BE2C (cell line): ENCODE measurements around the gene FOSB.

ENCODE experiments used
- DNase-seq: peaks from one replicate; pipeline ENCODE4 v3.0.0-alpha.2; 2020
- H3K27me3 ChIP-seq: fragments of 250-450 bp; sonication (Bioruptor Pico); 2 replicates; pipeline ENCODE4 v1.5.1; 2020; ENCODE audit warnings: mild to moderate bottlenecking
- H3K36me3 ChIP-seq: fragments of 250-450 bp; sonication (Bioruptor Pico); 2 replicates; pipeline ENCODE4 v1.5.1; 2020; ENCODE audit warnings: mild to moderate bottlenecking
- H3K4me1 ChIP-seq: fragments of 250-450 bp; sonication (Bioruptor Pico); 2 replicates; pipeline ENCODE4 v1.5.1; 2020
- H3K4me3 ChIP-seq: 2 replicates; pipeline ENCODE4 v1.5.1; 2011; ENCODE audit warnings: low read depth, low read length
- H3K9me3 ChIP-seq: fragments of 250-450 bp; sonication (Bioruptor Pico); 2 replicates; pipeline ENCODE4 v1.5.1; 2020
- CTCF ChIP-seq: IDR thresholded peaks from 2 replicates; pipeline ENCODE4 v1.5.1; 2012; ENCODE audit warnings: mild to moderate bottlenecking, low read depth, low read length

FOSB gene

GRCh38 chr19:45455707-45456499 is 11.9 kb upstream of the FOSB start:
- no peak for TF ChIP-seq CTCF
- H3K4me1 ChIP-seq, result peaks cover 10% of the 10 kb centered on the region
- H3K9me3 ChIP-seq, result no peaks in the 10 kb centered on the region
- no peaks in the 10 kb centered on the region; the same call in 1 of the 2 replicates for H3K27me3 ChIP-seq
- H3K4me3 ChIP-seq, result no peak overlapping the region
- H3K36me3 ChIP-seq, result no peaks in the 10 kb centered on the region
- DNase-seq, result peak; percentile 89

GRCh38 chr19:45456500-45456815 is 11.3 kb upstream of the FOSB start:
- H3K27me3 ChIP-seq, result no peaks in the 10 kb centered on the region; the same call in 1 of the 2 replicates
- no peak for DNase-seq
- no peaks in the 10 kb centered on the region for H3K9me3 ChIP-seq
- peaks cover 7% of the 10 kb centered on the region for H3K4me1 ChIP-seq
- no peak overlapping the region for H3K4me3 ChIP-seq
- no peak for TF ChIP-seq CTCF
- H3K36me3 ChIP-seq, result no peaks in the 10 kb centered on the region

GRCh38 chr19:45457776-45458175 is 10.0 kb upstream of the FOSB start:
- no peak for DNase-seq
- no peak overlapping the region for H3K4me3 ChIP-seq
- peaks cover 7% of the 10 kb centered on the region for H3K4me1 ChIP-seq
- TF ChIP-seq CTCF, result no peak
- H3K9me3 ChIP-seq, result no peaks in the 10 kb centered on the region
- no peaks in the 10 kb centered on the region for H3K36me3 ChIP-seq
- H3K27me3 ChIP-seq, result no peaks in the 10 kb centered on the region; the same call in 1 of the 2 replicates

GRCh38 chr19:45460807-45461347 is 6.9 kb upstream of the FOSB start:
- H3K27me3 ChIP-seq, result no peaks in the 10 kb centered on the region; the same call in 1 of the 2 replicates
- no peak for TF ChIP-seq CTCF
- no peaks in the 10 kb centered on the region for H3K36me3 ChIP-seq
- peaks cover 2% of the 10 kb centered on the region for H3K4me1 ChIP-seq
- no peak overlapping the region for H3K4me3 ChIP-seq
- DNase-seq, result no peak
- H3K9me3 ChIP-seq, result no peaks in the 10 kb centered on the region

GRCh38 chr19:45462174-45462573 is 5.6 kb upstream of the FOSB start:
- no peaks in the 10 kb centered on the region; the same call in 1 of the 2 replicates for H3K27me3 ChIP-seq
- H3K36me3 ChIP-seq, result no peaks in the 10 kb centered on the region
- TF ChIP-seq CTCF, result no peak
- no peaks in the 10 kb centered on the region for H3K9me3 ChIP-seq
- no peak overlapping the region for H3K4me3 ChIP-seq
- no peak for DNase-seq
- no peaks in the 10 kb centered on the region for H3K4me1 ChIP-seq

GRCh38 chr19:45463241-45463640 is 4.6 kb upstream of the FOSB start:
- Histone ChIP-seq H3K27me3 (no peaks in the 10 kb centered on the region; the same call in 1 of the 2 replicates), H3K36me3 (no peaks in the 10 kb centered on the region), H3K4me3 (no peak overlapping the region), H3K4me1 (no peaks in the 10 kb centered on the region; the same call in 1 of the 2 replicates), H3K9me3 (no peaks in the 10 kb centered on the region)
- DNase-seq, result no peak
- no peak for TF ChIP-seq CTCF
